ENCODE measurements around the gene DAB2IP.

Gene DAB2IP

GRCh38 chr9:121767171-121767769 lies 115.8 kb downstream of the DAB2IP start:
- no peak for DNase-seq

- no peak for DNase-seq
These were observed 117.1 kb downstream of the DAB2IP start for GRCh38 chr9:121768416-121769015.

GRCh38 chr9:121769939-121770338 lies 118.5 kb downstream of the DAB2IP start:
- no peak for DNase-seq

GRCh38 chr9:121770415-121771273 lies 119.2 kb downstream of the DAB2IP start:
- no peak for DNase-seq

- no peak for DNase-seq
These were observed 120.0 kb downstream of the DAB2IP start for GRCh38 chr9:121771418-121771817.

GRCh38 chr9:121771851-121772599 lies 120.6 kb downstream of the DAB2IP start:
- DNase-seq = no peak

GRCh38 chr9:121772600-121773285 lies 121.3 kb downstream of the DAB2IP start:
- no peak for DNase-seq

- no peak for DNase-seq
These were observed 122.0 kb downstream of the DAB2IP start for GRCh38 chr9:121773286-121773953.

- DNase-seq = no peak
These were observed 122.7 kb downstream of the DAB2IP start for GRCh38 chr9:121773954-121774714.

GRCh38 chr9:121774715-121775613 lies 123.5 kb downstream of the DAB2IP start:
- no peak for DNase-seq

- no peak for DNase-seq
These were observed 124.7 kb downstream of the DAB2IP start for GRCh38 chr9:121776001-121776738.

GRCh38 chr9:121776739-121777637 lies 125.6 kb downstream of the DAB2IP start:
- no peak for DNase-seq

- DNase-seq = no peak
These were observed 127.1 kb downstream of the DAB2IP start for GRCh38 chr9:121778252-121779225.

- DNase-seq = no peak
These were observed 128.1 kb downstream of the DAB2IP start for GRCh38 chr9:121779381-121780117.

- DNase-seq = peak; percentile 85
These were observed 129.0 kb downstream of the DAB2IP start for GRCh38 chr9:121780177-121781040.
